Spinal cord (tissue), 10 donors: ENCODE results near the gene TIFAB. TPM values are rescaled to one million over a fixed set of nuclear protein-coding genes. Genes with fewer than 3 reads are reported as not detected.

Experiments used
- DNase-seq, 6 donors: peaks; one replicate each; pipeline versions ENCODE4 v3.0.0 to v3.0.0-alpha.2; 2013 to 2015; ENCODE audit warnings: low spot score in 6 of 6, low read depth in 4 of 6
- H3K27ac ChIP-seq: one replicate; pipeline ENCODE4 v1.5.1; 2013; ENCODE audit warnings: low read depth, low read length, control low read depth
- H3K27me3 ChIP-seq: one replicate; pipeline ENCODE4 v1.6.1; 2013; ENCODE audit warnings: low read length; ENCODE audit not compliant: control insufficient read depth, insufficient read depth
- H3K36me3 ChIP-seq: one replicate; pipeline ENCODE4 v1.6.1; 2013; ENCODE audit warnings: low read length; ENCODE audit not compliant: control insufficient read depth, insufficient read depth
- H3K4me1 ChIP-seq: one replicate; pipeline ENCODE4 v1.6.1; 2013; ENCODE audit warnings: low read length; ENCODE audit not compliant: control insufficient read depth, insufficient read depth
- H3K4me3 ChIP-seq: one replicate; pipeline ENCODE4 v1.5.1; 2013; ENCODE audit warnings: low read depth, low read length, control low read depth
- H3K9me3 ChIP-seq: one replicate; pipeline ENCODE4 v1.6.1; 2013; ENCODE audit warnings: low read length; ENCODE audit not compliant: control insufficient read depth, insufficient read depth
- WGBS: methylation state at CpG from one replicate; pipeline ENCODE4 v1.1.5; 2013; ENCODE audit warnings: missing lambda C conversion rate; ENCODE audit not compliant: insufficient coverage; 5-methylcytosine and 5-hydroxymethylcytosine counted together
- polyA plus RNA-seq, 2 donors: library from polyadenylated mRNA; unstranded; fragments of 120-200 nt; gene quantifications; one replicate each; pipeline ENCODE4 v1.2.1, GENCODE V29; 2013; ENCODE audit not compliant: insufficient read length in 2 of 2
- total RNA-seq, 2 donors: library from RNA; depleted of rRNA in 1 of 2; stranded (reverse); fragments of 120-200 nt in 1 of 2; fragments of >200 nt in 1 of 2; gene quantifications; one replicate each; pipeline versions ENCODE4 v1.2.3 to v1.2.4, GENCODE V29; 2013 to 2014
- donor health status: healthy.

The TIFAB gene
- total and polyA plus RNA-seq, 4 donors = 0.06 to 0.10 TPM; not detected in 2

- H3K4me1 ChIP-seq = peaks cover 5% of the 10 kb centered on the region
- H3K9me3 ChIP-seq = peaks cover 3% of the 10 kb centered on the region
- H3K4me3 ChIP-seq = no peak overlapping the region
- no peak for DNase-seq
- 70% methylated on average over 6 of the region's 12 CpGs for WGBS
- H3K27ac ChIP-seq = no peak overlapping the region
- no peaks in the 10 kb centered on the region for H3K36me3 ChIP-seq
- H3K27me3 ChIP-seq = no peaks in the 10 kb centered on the region
Observed at GRCh38 chr5:135429301-135430134, 22.6 kb downstream of the TIFAB start.

- Histone ChIP-seq H3K36me3 (no peaks in the 10 kb centered on the region), H3K27ac (no peak overlapping the region), H3K4me3 (no peak overlapping the region), H3K27me3 (no peaks in the 10 kb centered on the region), H3K9me3 (peaks cover 3% of the 10 kb centered on the region), H3K4me1 (no peaks in the 10 kb centered on the region)
- no peak for DNase-seq
- 100% methylated on average over 1 of the region's 1 CpG for WGBS
Observed at GRCh38 chr5:135428586-135428985, 23.6 kb downstream of the TIFAB start.

- Histone ChIP-seq H3K27me3 (peaks cover 2% of the 10 kb centered on the region), H3K27ac (no peak overlapping the region), H3K4me1 (no peaks in the 10 kb centered on the region), H3K9me3 (peaks cover 3% of the 10 kb centered on the region), H3K36me3 (no peaks in the 10 kb centered on the region), H3K4me3 (no peak overlapping the region)
- no peak for DNase-seq
- 48% methylated on average over 3 of the region's 7 CpGs for WGBS
Observed at GRCh38 chr5:135426102-135427082, 25.8 kb downstream of the TIFAB start.

- H3K27me3 ChIP-seq = peaks cover 2% of the 10 kb centered on the region
- H3K9me3 ChIP-seq = peaks cover 3% of the 10 kb centered on the region
- H3K4me3 ChIP-seq = no peak overlapping the region
- 100% methylated on average over 1 of the region's 2 CpGs for WGBS
- H3K27ac ChIP-seq = no peak overlapping the region
- no peak for DNase-seq
- H3K4me1 ChIP-seq = no peaks in the 10 kb centered on the region
- no peaks in the 10 kb centered on the region for H3K36me3 ChIP-seq
Observed at GRCh38 chr5:135425641-135426040, 26.5 kb downstream of the TIFAB start.

- WGBS = 81% methylated on average over 1 of the region's 1 CpG
- no peak for DNase-seq
- H3K27ac ChIP-seq = no peak overlapping the region
Observed at GRCh38 chr5:135423846-135424168, 28.3 kb downstream of the TIFAB start.

GRCh38 chr5:135423146-135423845 lies 28.9 kb downstream of the TIFAB start:
- Histone ChIP-seq H3K36me3 (no peaks in the 10 kb centered on the region), H3K4me1 (no peaks in the 10 kb centered on the region), H3K27me3 (peaks cover 9% of the 10 kb centered on the region), H3K27ac (no peak overlapping the region), H3K4me3 (no peak overlapping the region), H3K9me3 (peaks cover 3% of the 10 kb centered on the region)
- DNase-seq = no peak
- 100% methylated on average over 1 of the region's 7 CpGs for WGBS

More at GRCh38 chr5:135423846-135424168, 28.3 kb downstream of the TIFAB start:
- no peaks in the 10 kb centered on the region for H3K36me3 ChIP-seq
- H3K4me3 ChIP-seq = no peak overlapping the region
- H3K27me3 ChIP-seq = peaks cover 9% of the 10 kb centered on the region
- no peaks in the 10 kb centered on the region for H3K4me1 ChIP-seq
- peaks cover 6% of the 10 kb centered on the region for H3K9me3 ChIP-seq

- Histone ChIP-seq H3K36me3 (no peaks in the 10 kb centered on the region), H3K4me1 (no peaks in the 10 kb centered on the region), H3K27ac (no peak overlapping the region), H3K27me3 (peaks cover 9% of the 10 kb centered on the region), H3K4me3 (no peak overlapping the region), H3K9me3 (peaks cover 3% of the 10 kb centered on the region)
- no peak for DNase-seq
Observed at GRCh38 chr5:135422419-135422818, 29.7 kb downstream of the TIFAB start.

- Histone ChIP-seq H3K4me1 (no peaks in the 10 kb centered on the region), H3K4me3 (no peak overlapping the region), H3K27me3 (peaks cover 7% of the 10 kb centered on the region), H3K36me3 (no peaks in the 10 kb centered on the region), H3K27ac (no peak overlapping the region), H3K9me3 (peaks cover 3% of the 10 kb centered on the region)
- no peak for DNase-seq
Observed at GRCh38 chr5:135417083-135417482, 35.1 kb downstream of the TIFAB start.

- WGBS = no CpG with 5 or more reads among the region's 2 CpGs
- Histone ChIP-seq H3K36me3 (no peaks in the 10 kb centered on the region), H3K4me3 (no peak overlapping the region), H3K27me3 (no peaks in the 10 kb centered on the region), H3K27ac (no peak overlapping the region), H3K4me1 (peaks cover 4% of the 10 kb centered on the region), H3K9me3 (no peaks in the 10 kb centered on the region)
- DNase-seq = no peak
Observed at GRCh38 chr5:135405082-135405481, 47.1 kb downstream of the TIFAB start.
